A673 (cell line): ENCODE measurements around the gene TCAF1. TPM values are rescaled to one million over a fixed set of nuclear protein-coding genes. Genes with fewer than 3 reads are reported as not detected.

Experiments used
- BruUV-seq: library from RNA; stranded (reverse); fragments of 400-500 nt; replicated peaks from 2 replicates; lab custom pipeline; 2021; lab: Mats Ljungman, UMichigan
- CTCF ChIA-PET: fragments of 300-600 bp; sonication (Branson Sonifier 250); formaldehyde crosslinking; loops from one replicate; lab custom pipeline; 2022; ENCODE audit warnings: antibody characterized with exemption; lab: Charles Lee
- POLR2A ChIA-PET: fragments of 300-600 bp; sonication (Branson Sonifier 250); formaldehyde crosslinking; loops from one replicate; lab custom pipeline; 2022; ENCODE audit warnings: antibody characterized with exemption; ENCODE audit not compliant: low non-redundant PET; lab: Charles Lee
- DNase-seq: peaks from one replicate; pipeline ENCODE4 v3.0.0-alpha.2; 2015; ENCODE audit warnings: low spot score
- H3K27ac ChIP-seq: fragments of 200-600 bp; sonication (generic); 2 replicates; pipeline ENCODE4 v1.5.1; 2016; ENCODE audit warnings: mixed run types, low read depth, mild to moderate bottlenecking, mixed read lengths, antibody characterized with exemption, low read length; ENCODE audit not compliant: poor library complexity, severe bottlenecking
- H3K27me3 ChIP-seq: fragments of 200-600 bp; sonication (generic); replicated peaks from 2 replicates; pipeline ENCODE4 v1.6.1; 2017; ENCODE audit warnings: mixed run types, low read depth, mild to moderate bottlenecking, mixed read lengths, antibody characterized with exemption, low read length; ENCODE audit not compliant: insufficient read depth, poor library complexity
- H3K36me3 ChIP-seq: fragments of 200-600 bp; sonication (generic); 2 replicates; pipeline ENCODE4 v1.6.1; 2016; ENCODE audit warnings: mixed run types, mild to moderate bottlenecking, mixed read lengths, antibody characterized with exemption, low read length; ENCODE audit not compliant: insufficient read depth, poor library complexity, severe bottlenecking
- H3K4me1 ChIP-seq: fragments of 200-600 bp; sonication (generic); 2 replicates; pipeline ENCODE4 v1.6.1; 2017; ENCODE audit warnings: mixed run types, mild to moderate bottlenecking, mixed read lengths, antibody characterized with exemption, low read length; ENCODE audit not compliant: insufficient read depth, poor library complexity, severe bottlenecking
- H3K4me3 ChIP-seq: fragments of 200-600 bp; sonication (generic); 2 replicates; pipeline ENCODE4 v1.5.1; 2016; ENCODE audit warnings: low read depth, mixed run types, mild to moderate bottlenecking, mixed read lengths, low read length; ENCODE audit not compliant: poor library complexity, severe bottlenecking
- H3K9me3 ChIP-seq: fragments of 200-600 bp; sonication (generic); 2 replicates; pipeline ENCODE4 v1.6.1; 2016; ENCODE audit warnings: mixed run types, low read depth, mild to moderate bottlenecking, mixed read lengths, antibody characterized with exemption, low read length; ENCODE audit not compliant: poor library complexity, severe bottlenecking
- EZH2 ChIP-seq: fragments of 200-600 bp; sonication (generic); IDR thresholded peaks from 2 replicates; pipeline ENCODE4 v1.6.1; 2017; ENCODE audit warnings: borderline replicate concordance, low read depth, mild to moderate bottlenecking, mixed read lengths, antibody characterized with exemption, low read length; ENCODE audit not compliant: poor library complexity, severe bottlenecking
- intact Hi-C: fragments of 100-400 bp; cut with micrococcal nuclease; formaldehyde crosslinking; loops from one replicate; pipeline ENCODE4 v1.10.0; 2022; ENCODE audit not compliant: unreplicated experiment
- total RNA-seq: library from RNA; stranded (reverse); gene quantifications from 2 replicates; pipeline ENCODE4 v1.2.3, GENCODE V29; 2021
- TF ChIP-seq, protein P1 (sequence below): fragments of 300-800, 200-600 bp; sonication (generic); conservative IDR thresholded peaks from 2 replicates; pipeline ENCODE4 v1.5.1; 2017; ENCODE audit warnings: low read depth, mild to moderate bottlenecking, antibody characterized with exemption, low read length, moderate library complexity, mixed read lengths

The TCAF1 gene
- total RNA-seq, 1 experiment from 2014 or later: 38.6 TPM

GRCh38 chr7:143882020-143882603 is 19.9 kb downstream of the TCAF1 start:
- POLR2A ChIA-PET: no interaction called here
- Histone ChIP-seq H3K4me3 (peak overlapping the region; percentile 69), H3K4me1 (peaks cover 18% of the 10 kb centered on the region), H3K9me3 (no peaks in the 10 kb centered on the region), H3K27ac (peak overlapping the region; percentile 73), H3K27me3 (no peaks in the 10 kb centered on the region), H3K36me3 (no peaks in the 10 kb centered on the region)
- CTCF ChIA-PET: interaction anchor here (0.7 kb wide), 1 partner anchor 20 kb away, joined by 3 read pairs; no protein-coding TSS in a partner anchor
- TF ChIP-seq, protein P1, sequence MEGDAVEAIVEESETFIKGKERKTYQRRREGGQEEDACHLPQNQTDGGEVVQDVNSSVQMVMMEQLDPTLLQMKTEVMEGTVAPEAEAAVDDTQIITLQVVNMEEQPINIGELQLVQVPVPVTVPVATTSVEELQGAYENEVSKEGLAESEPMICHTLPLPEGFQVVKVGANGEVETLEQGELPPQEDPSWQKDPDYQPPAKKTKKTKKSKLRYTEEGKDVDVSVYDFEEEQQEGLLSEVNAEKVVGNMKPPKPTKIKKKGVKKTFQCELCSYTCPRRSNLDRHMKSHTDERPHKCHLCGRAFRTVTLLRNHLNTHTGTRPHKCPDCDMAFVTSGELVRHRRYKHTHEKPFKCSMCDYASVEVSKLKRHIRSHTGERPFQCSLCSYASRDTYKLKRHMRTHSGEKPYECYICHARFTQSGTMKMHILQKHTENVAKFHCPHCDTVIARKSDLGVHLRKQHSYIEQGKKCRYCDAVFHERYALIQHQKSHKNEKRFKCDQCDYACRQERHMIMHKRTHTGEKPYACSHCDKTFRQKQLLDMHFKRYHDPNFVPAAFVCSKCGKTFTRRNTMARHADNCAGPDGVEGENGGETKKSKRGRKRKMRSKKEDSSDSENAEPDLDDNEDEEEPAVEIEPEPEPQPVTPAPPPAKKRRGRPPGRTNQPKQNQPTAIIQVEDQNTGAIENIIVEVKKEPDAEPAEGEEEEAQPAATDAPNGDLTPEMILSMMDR: no peak
- TF ChIP-seq EZH2: no peak
- intact Hi-C loops: no loop called here
- BruUV-seq: no TSS peak
- peak; percentile 46 for DNase-seq

DNA sequence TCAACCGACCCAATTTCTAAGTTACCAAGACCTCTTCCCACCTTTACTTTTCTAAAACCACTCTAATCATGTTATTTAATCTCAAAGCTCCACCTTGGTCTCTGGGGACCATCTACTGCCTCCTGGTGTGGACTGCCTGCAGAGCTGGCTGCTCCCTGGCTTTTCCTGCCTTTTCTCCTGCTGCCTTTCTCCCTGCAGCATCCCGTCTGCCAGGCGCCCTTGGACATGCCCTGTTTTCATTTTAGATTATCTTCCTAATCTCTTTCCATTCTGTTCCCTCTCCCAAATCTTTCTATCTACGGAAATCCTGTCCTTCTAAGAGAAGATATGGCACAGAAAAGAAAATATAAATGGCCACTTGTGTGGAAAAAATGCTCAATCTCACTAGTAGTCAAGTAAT is 23.1 kb downstream of the TCAF1 start:
- TF ChIP-seq, protein P1: no peak
- no peak for TF ChIP-seq EZH2
- H3K4me1 ChIP-seq: no peaks in the 10 kb centered on the region
- CTCF ChIA-PET: no interaction called here
- H3K27me3 ChIP-seq: no peaks in the 10 kb centered on the region
- intact Hi-C loops: no loop called here
- no peaks in the 10 kb centered on the region for H3K36me3 ChIP-seq
- no peak overlapping the region for H3K27ac ChIP-seq
- H3K9me3 ChIP-seq: no peaks in the 10 kb centered on the region
- no peak for DNase-seq
- no TSS peak for BruUV-seq
- POLR2A ChIA-PET: no interaction called here
- H3K4me3 ChIP-seq: no peak overlapping the region

GRCh38 chr7:143877098-143877497 is 24.9 kb downstream of the TCAF1 start:
- H3K36me3 ChIP-seq: no peaks in the 10 kb centered on the region
- H3K27me3 ChIP-seq: no peaks in the 10 kb centered on the region
- H3K4me3 ChIP-seq: no peak overlapping the region
- TF ChIP-seq, protein P1: no peak
- TF ChIP-seq EZH2: no peak
- POLR2A ChIA-PET: no interaction called here
- no peak for DNase-seq
- H3K4me1 ChIP-seq: no peaks in the 10 kb centered on the region
- H3K9me3 ChIP-seq: no peaks in the 10 kb centered on the region
- no peak overlapping the region for H3K27ac ChIP-seq
- intact Hi-C loops: no loop called here
- BruUV-seq: no TSS peak
- CTCF ChIA-PET: no interaction called here
